ENCODE measurements around the gene ADARB2. TPM values are rescaled to one million over a fixed set of nuclear protein-coding genes. Genes with fewer than 3 reads are reported as not detected.

ADARB2 gene
- total and polyA plus RNA-seq, 8 donors, result 0.41 to 0.92 (median 0.76) TPM

DNA sequence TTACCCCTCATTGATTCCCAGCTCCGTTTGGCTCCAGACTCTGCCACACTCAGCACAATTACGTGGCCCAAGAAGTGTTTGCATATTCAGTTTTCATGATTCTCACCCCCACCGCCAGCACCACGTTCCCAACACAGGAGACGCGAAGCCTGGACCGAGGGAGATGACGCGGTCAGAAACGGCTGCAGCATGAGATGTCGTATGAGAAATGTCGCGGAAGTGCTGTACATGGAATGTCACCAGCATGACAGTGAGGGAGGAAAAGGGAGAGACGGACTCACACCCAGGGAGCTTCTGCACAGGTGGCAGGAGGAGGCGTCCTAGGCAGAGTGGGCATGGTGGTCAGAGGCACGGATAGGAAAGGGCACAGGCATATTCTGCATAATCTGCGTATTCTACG lies 492.8 kb downstream of the ADARB2 start:
- ATAC-seq, result no peak
- no peak for DNase-seq
- Histone ChIP-seq H3K4me1 (no peaks in the 10 kb centered on the region), H3K9me3 (no peaks in the 10 kb centered on the region), H3K27ac (no peak overlapping the region), H3K36me3 (no peaks in the 10 kb centered on the region), H3K4me3 (no peak overlapping the region), H3K27me3 (peaks cover 0 to 56% of the 10 kb centered on the region in 2 donors)
- TF ChIP-seq, protein P1, sequence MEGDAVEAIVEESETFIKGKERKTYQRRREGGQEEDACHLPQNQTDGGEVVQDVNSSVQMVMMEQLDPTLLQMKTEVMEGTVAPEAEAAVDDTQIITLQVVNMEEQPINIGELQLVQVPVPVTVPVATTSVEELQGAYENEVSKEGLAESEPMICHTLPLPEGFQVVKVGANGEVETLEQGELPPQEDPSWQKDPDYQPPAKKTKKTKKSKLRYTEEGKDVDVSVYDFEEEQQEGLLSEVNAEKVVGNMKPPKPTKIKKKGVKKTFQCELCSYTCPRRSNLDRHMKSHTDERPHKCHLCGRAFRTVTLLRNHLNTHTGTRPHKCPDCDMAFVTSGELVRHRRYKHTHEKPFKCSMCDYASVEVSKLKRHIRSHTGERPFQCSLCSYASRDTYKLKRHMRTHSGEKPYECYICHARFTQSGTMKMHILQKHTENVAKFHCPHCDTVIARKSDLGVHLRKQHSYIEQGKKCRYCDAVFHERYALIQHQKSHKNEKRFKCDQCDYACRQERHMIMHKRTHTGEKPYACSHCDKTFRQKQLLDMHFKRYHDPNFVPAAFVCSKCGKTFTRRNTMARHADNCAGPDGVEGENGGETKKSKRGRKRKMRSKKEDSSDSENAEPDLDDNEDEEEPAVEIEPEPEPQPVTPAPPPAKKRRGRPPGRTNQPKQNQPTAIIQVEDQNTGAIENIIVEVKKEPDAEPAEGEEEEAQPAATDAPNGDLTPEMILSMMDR (IDR thresholded peaks at IDR 0.05), result no peak
- intact Hi-C loops (cut with DNase I), result no loop called here

GRCh38 chr10:1243486-1244234 lies 493.7 kb downstream of the ADARB2 start:
- peaks cover 0 to 47% of the 10 kb centered on the region in 2 donors for H3K27me3 ChIP-seq
- H3K9me3 ChIP-seq, result no peaks in the 10 kb centered on the region
- no peaks in the 10 kb centered on the region for H3K36me3 ChIP-seq
- ATAC-seq (no peak), DNase-seq (peak in 1 of 4 donors; percentile 65)
- intact Hi-C loops (cut with DNase I), result no loop called here
- H3K27ac ChIP-seq, result no peak overlapping the region
- H3K4me3 ChIP-seq, result no peak overlapping the region
- TF ChIP-seq, protein P1 (IDR thresholded peaks at IDR 0.05), result no peak
- no peaks in the 10 kb centered on the region for H3K4me1 ChIP-seq

- Histone ChIP-seq H3K4me3 (no peak overlapping the region), H3K27me3 (peaks cover 0 to 40% of the 10 kb centered on the region in 2 donors), H3K36me3 (no peaks in the 10 kb centered on the region), H3K27ac (no peak overlapping the region), H3K4me1 (no peaks in the 10 kb centered on the region), H3K9me3 (no peaks in the 10 kb centered on the region)
- TF ChIP-seq, protein P1 (IDR thresholded peaks at IDR 0.05), result no peak
- intact Hi-C loops (cut with DNase I), result no loop called here
- DNase-seq (peak in 1 of 4 donors; percentile 73), ATAC-seq (no peak)
Measured at GRCh38 chr10:1242975-1243374, 494.4 kb downstream of the ADARB2 start.

DNA sequence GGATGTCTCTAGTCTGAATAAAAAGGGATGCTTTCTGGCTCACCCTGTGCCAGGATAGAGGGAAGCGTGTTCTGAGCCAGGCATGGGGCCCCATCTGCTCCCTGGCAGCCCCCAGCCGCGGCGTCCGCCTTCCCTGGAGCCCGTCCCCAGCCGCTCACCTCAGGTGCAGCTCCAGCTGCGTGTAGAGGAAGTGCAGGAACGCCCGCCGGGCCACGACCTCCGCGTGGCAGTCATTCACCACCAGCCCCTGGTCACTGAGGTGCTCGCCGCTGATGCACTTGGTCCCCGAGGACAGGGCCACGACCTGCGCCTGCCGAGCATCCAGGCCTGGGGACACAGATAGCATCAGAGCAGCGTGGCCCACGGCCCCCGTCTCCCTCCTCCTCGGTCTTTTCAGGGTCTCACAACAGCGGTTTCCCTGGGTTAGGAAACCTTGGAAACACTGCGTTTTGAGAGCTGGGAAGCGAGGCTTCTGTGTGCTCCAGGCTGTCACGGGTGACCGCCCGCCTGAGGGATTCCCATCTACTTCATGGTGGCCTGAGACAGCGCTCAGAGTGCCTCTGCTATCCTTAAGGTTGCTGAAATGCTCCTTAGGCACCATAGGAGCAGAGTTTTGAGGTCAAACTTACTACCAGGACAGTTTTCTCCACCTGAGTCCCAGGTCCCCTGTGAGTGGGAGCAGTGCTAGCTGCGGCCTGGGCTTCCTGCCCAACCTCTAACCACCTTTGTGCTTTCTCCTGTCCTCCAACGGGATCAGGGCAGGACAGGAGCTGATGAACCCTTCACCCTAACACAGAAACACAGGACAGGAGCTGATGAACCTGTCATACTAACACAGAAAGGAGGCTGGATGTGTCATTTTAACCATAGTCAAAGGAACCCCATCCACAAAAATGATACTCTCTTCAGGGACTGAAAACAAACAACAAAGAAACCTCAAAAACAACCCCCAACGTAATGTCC lies 495.1 kb downstream of the ADARB2 start:
- intact Hi-C loops (cut with DNase I), result no loop called here
- Histone ChIP-seq H3K27me3 (peaks cover 0 to 34% of the 10 kb centered on the region in 2 donors), H3K36me3 (no peaks in the 10 kb centered on the region), H3K4me3 (no peak overlapping the region), H3K27ac (no peak overlapping the region), H3K4me1 (no peaks in the 10 kb centered on the region), H3K9me3 (no peaks in the 10 kb centered on the region)
- TF ChIP-seq, protein P1 (IDR thresholded peaks at IDR 0.05), result no peak
- no peak for ATAC-seq
- DNase-seq, result peak in 1 of 4 donors; percentile 77
